ENCODE results near the gene DAP3.
"Not testable (repeated sequence)": the region's sequence is repeated elsewhere in the genome, so short reads cannot be mapped to it uniquely, and the experiment has no call there.

DNA sequence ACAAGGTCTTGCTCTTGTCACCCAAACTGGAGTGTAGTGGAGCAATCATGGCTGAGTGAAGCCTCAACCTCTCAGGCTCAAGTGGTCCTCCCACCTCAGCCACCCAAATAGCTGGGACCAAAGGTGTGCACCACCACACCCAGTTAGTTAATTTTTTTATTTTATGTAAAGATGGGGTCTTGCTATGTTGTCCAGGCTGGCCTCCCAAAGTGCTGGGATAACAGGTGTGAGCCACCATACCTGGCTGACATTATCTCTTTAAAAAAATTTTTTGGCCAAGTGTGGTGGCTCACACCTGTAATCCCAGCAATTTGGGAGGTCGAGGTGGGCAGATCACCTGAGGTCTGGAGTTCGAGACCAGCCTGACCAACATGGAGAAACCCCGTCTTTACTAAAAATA is 70.1 kb downstream of the DAP3 start:
- TF ChIP-seq, protein P1, sequence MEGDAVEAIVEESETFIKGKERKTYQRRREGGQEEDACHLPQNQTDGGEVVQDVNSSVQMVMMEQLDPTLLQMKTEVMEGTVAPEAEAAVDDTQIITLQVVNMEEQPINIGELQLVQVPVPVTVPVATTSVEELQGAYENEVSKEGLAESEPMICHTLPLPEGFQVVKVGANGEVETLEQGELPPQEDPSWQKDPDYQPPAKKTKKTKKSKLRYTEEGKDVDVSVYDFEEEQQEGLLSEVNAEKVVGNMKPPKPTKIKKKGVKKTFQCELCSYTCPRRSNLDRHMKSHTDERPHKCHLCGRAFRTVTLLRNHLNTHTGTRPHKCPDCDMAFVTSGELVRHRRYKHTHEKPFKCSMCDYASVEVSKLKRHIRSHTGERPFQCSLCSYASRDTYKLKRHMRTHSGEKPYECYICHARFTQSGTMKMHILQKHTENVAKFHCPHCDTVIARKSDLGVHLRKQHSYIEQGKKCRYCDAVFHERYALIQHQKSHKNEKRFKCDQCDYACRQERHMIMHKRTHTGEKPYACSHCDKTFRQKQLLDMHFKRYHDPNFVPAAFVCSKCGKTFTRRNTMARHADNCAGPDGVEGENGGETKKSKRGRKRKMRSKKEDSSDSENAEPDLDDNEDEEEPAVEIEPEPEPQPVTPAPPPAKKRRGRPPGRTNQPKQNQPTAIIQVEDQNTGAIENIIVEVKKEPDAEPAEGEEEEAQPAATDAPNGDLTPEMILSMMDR (conservative IDR thresholded peaks at IDR 0.05; ENCODE audit: low read length): not testable (repeated sequence)
- TF ChIP-seq EZH2phosphoT487 (IDR thresholded peaks at IDR 0.05; ENCODE audit: borderline replicate concordance): not testable (repeated sequence)

Measured in Loucy (cell line).